ENCODE data around the gene IL1R2.
A peak's percentile ranks its signal among the peaks of the same experiment; 100 is the strongest.

IL1R2 gene

GRCh38 chr2:101986376-101986775 is 5.4 kb upstream of the IL1R2 start:
- TF ChIP-seq ZNF704 (tag by site-specific recombination; IDR thresholded peaks at IDR 0.05) (no peak), FEZF1 (tag by site-specific recombination; IDR thresholded peaks at IDR 0.05) (no peak), ZNF600 (tag by site-specific recombination; IDR thresholded peaks at IDR 0.05) (no peak), ZNF529 (tag by site-specific recombination; IDR thresholded peaks at IDR 0.05; ENCODE audit: insufficient replicate concordance) (no peak), ZNF449 (tag by site-specific recombination; IDR thresholded peaks at IDR 0.05) (no peak), ZNF510 (tag by site-specific recombination; IDR thresholded peaks at IDR 0.05; ENCODE audit: insufficient replicate concordance) (no peak), BCL11A (tag by site-specific recombination; IDR thresholded peaks at IDR 0.05; ENCODE audit: low read depth) (no peak), ZNF362 (tag by site-specific recombination; IDR thresholded peaks at IDR 0.05) (no peak), ZNF654 (tag by site-specific recombination; IDR thresholded peaks at IDR 0.05; ENCODE audit: low read depth) (no peak), ZNF112 (tag by site-specific recombination; IDR thresholded peaks at IDR 0.05) (no peak), ZNF155 (tag by site-specific recombination; IDR thresholded peaks at IDR 0.05) (no peak), MEIS1 (CRISPR knock-in tag; IDR thresholded peaks at IDR 0.05; ENCODE audit: borderline replicate concordance) (no peak), ZNF626 (tag by site-specific recombination; IDR thresholded peaks at IDR 0.05) (no peak)
- TF ChIP-seq, protein P1, sequence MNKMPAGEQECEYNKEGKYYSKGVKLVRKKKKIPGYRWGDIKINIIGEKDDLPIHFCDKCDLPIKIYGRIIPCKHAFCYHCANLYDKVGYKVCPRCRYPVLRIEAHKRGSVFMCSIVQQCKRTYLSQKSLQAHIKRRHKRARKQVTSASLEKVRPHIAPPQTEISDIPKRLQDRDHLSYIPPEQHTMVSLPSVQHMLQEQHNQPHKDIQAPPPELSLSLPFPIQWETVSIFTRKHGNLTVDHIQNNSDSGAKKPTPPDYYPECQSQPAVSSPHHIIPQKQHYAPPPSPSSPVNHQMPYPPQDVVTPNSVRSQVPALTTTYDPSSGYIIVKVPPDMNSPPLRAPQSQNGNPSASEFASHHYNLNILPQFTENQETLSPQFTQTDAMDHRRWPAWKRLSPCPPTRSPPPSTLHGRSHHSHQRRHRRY (tag by site-specific recombination; IDR thresholded peaks at IDR 0.05) = no peak
- TF ChIP-seq, protein P2, sequence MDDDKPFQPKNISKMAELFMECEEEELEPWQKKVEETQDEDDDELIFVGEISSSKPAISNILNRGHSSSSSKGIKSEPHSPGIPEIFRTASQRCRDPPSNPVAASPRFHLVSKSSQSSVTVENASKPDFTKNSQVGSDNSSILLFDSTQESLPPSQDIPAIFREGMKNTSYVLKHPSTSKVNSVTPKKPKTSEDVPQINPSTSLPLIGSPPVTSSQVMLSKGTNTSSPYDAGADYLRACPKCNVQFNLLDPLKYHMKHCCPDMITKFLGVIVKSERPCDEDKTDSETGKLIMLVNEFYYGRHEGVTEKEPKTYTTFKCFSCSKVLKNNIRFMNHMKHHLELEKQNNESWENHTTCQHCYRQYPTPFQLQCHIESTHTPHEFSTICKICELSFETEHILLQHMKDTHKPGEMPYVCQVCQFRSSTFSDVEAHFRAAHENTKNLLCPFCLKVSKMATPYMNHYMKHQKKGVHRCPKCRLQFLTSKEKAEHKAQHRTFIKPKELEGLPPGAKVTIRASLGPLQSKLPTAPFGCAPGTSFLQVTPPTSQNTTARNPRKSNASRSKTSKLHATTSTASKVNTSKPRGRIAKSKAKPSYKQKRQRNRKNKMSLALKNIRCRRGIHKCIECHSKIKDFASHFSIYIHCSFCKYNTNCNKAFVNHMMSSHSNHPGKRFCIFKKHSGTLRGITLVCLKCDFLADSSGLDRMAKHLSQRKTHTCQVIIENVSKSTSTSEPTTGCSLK (tag by site-specific recombination; IDR thresholded peaks at IDR 0.05) = no peak
- H3K4me1 ChIP-seq (ENCODE audit: control insufficient read depth, insufficient read depth, low read length) = no peaks in the 10 kb centered on the region
- H3K36me3 ChIP-seq (ENCODE audit: control insufficient read depth in 2 of 2, insufficient read depth in 1 of 2, low read length in 2 of 2) = no peaks in the 10 kb centered on the region
- CTCF ChIA-PET = interaction anchor here (0.6 to 1.2 kb wide), 2 partner anchors 14 to 52 kb away, joined by 3 to 5 read pairs; no protein-coding TSS in a partner anchor
- no peak overlapping the region for H3K4me3 ChIP-seq (ENCODE audit: low read depth, low read length)
- H3K27ac ChIP-seq (ENCODE audit: extremely low read depth, low read depth, low read length) = no peak overlapping the region
- H3K9me3 ChIP-seq (ENCODE audit: control insufficient read depth, insufficient read depth, low read depth, low read length) = no peaks in the 10 kb centered on the region
- POLR2A ChIA-PET = no interaction called here

- Histone ChIP-seq H3K4me3 (ENCODE audit: low read depth, low read length) (no peak overlapping the region), H3K36me3 (ENCODE audit: control insufficient read depth in 2 of 2, insufficient read depth in 1 of 2, low read length in 2 of 2) (no peaks in the 10 kb centered on the region), H3K27ac (ENCODE audit: extremely low read depth, low read depth, low read length) (no peak overlapping the region), H3K4me1 (ENCODE audit: control insufficient read depth, insufficient read depth, low read length) (no peaks in the 10 kb centered on the region), H3K9me3 (ENCODE audit: control insufficient read depth, insufficient read depth, low read depth, low read length) (no peaks in the 10 kb centered on the region)
- ChIA-PET POLR2A (no interaction called here), CTCF (interaction anchor here (0.6 to 1.2 kb wide), 2 partner anchors 13 to 51 kb away, joined by 3 to 5 read pairs; no protein-coding TSS in a partner anchor)
- no peak for TF ChIP-seq ZNF571 (tag by site-specific recombination; IDR thresholded peaks at IDR 0.05)
- TF ChIP-seq ZNF514 (tag by site-specific recombination; IDR thresholded peaks at IDR 0.05) = no peak
- TF ChIP-seq EGR2 (tag by site-specific recombination; IDR thresholded peaks at IDR 0.05; ENCODE audit: low read depth) = peak; percentile 41; the same call in 1 of the 2 replicates
- TF ChIP-seq ZNF19 (tag by site-specific recombination; IDR thresholded peaks at IDR 0.05; ENCODE audit: low read depth) = no peak
- TF ChIP-seq ZNF37A (tag by site-specific recombination; IDR thresholded peaks at IDR 0.05) = no peak
- no peak for TF ChIP-seq OVOL3 (tag by site-specific recombination; IDR thresholded peaks at IDR 0.05)
These were observed 4.7 kb upstream of the IL1R2 start for GRCh38 chr2:101986804-101987740.

Measured in HEK293 (cell line).